GM19468 (cell line): ENCODE results near the gene CD68.
"Not testable (repeated sequence)": the region's sequence is repeated elsewhere in the genome, so short reads cannot be mapped to it uniquely, and the experiment has no call there.

Experiments used
- ATAC-seq: cut with Tn5 transposase; IDR thresholded peaks from one replicate; pipeline ENCODE4 v1.9.1; 2021; ENCODE audit warnings: mild to moderate bottlenecking, moderate library complexity, moderate number of reproducible peaks; ENCODE audit not compliant: unreplicated experiment; ENCODE audit errors: extremely low read depth

CD68 gene

GRCh38 chr17:7577327-7578199 lies 1.9 kb upstream of the CD68 start:
- no peak for ATAC-seq

DNA sequence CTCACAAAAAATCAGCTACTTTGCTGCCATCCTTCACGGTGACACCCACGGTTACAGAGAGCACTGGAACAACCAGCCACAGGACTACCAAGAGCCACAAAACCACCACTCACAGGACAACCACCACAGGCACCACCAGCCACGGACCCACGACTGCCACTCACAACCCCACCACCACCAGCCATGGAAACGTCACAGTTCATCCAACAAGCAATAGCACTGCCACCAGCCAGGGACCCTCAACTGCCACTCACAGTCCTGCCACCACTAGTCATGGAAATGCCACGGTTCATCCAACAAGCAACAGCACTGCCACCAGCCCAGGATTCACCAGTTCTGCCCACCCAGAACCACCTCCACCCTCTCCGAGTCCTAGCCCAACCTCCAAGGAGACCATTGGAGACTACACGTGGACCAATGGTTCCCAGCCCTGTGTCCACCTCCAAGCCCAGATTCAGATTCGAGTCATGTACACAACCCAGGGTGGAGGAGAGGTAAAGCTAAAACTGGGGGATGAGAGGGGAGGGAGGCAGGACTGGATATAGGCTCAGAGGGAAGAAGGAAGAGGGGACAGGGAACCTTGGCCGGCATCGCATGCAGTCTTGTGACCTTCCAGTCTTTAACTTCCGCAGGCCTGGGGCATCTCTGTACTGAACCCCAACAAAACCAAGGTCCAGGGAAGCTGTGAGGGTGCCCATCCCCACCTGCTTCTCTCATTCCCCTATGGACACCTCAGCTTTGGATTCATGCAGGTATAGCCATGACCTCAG lies 581 bp downstream of the CD68 start:
- ATAC-seq: no peak

- ATAC-seq: no peak
These were observed 1.5 kb downstream of the CD68 start for GRCh38 chr17:7580604-7581575.

- ATAC-seq: no peak
These were observed 3.2 kb downstream of the CD68 start for GRCh38 chr17:7582396-7583252.

DNA sequence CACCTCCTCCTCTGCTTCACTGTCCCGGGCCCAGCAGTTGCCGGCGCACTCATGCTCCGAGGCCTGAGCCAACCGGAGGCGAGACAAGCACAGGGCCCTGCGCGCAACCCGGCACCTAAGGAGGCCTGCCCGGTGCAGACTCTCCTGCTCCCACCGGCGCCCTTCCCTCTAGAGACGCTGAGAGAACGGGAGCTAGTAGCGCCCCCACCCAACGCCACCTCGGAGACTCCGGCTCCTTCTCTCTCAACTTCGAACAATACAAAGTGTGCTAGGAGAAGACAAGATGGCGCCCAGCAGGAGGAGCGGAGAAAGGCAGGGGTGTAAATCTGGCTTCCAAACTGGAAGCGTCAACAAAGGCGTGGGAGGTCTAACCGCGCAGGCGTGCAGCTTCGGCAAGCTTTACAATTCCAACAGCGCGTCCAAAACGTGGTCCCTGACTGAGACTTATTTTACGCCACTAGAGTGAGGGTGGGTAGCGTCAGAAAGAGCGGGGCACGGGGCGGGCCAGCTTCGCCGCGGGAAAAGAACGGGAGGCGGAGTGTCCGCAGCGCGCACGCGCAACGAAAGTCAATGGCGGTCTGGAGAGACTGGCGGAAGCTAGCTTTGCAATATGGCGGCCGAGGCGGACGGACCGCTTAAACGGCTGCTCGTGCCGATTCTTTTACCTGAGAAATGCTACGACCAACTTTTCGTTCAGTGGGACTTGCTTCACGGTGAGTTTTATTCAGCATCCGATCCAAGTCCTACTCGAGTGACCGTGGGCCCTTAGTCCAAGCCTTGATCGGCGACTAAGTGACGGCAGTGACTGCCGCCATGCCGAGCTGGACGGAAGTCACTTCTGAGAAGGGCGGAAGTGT lies 4.0 kb downstream of the CD68 start, which contains the start of gene MPDU1:
TSS of gene MPDU1 (plus strand) at position 600 of the 857 bp plus-strand sequence. CDS start at position 611, 11 bp downstream.
- peak; percentile 29 for ATAC-seq

GRCh38 chr17:7586673-7587419 lies 7.4 kb downstream of the CD68 start:
- no peak for ATAC-seq

- ATAC-seq: no peak
These were observed 8.1 kb downstream of the CD68 start for GRCh38 chr17:7587420-7588151.

- no peak for ATAC-seq
These were observed 9.2 kb downstream of the CD68 start for GRCh38 chr17:7588553-7589203.

- ATAC-seq: no peak
These were observed 9.9 kb downstream of the CD68 start for GRCh38 chr17:7589204-7589868.

- no peak for ATAC-seq
These were observed 10.7 kb downstream of the CD68 start, which contains the start of gene SOX15 for GRCh38 chr17:7589891-7590691. Gene SOX15, minus strand, starts transcription at chr17:7590094. Its CDS starts 418 bp downstream, at chr17:7589676.

DNA sequence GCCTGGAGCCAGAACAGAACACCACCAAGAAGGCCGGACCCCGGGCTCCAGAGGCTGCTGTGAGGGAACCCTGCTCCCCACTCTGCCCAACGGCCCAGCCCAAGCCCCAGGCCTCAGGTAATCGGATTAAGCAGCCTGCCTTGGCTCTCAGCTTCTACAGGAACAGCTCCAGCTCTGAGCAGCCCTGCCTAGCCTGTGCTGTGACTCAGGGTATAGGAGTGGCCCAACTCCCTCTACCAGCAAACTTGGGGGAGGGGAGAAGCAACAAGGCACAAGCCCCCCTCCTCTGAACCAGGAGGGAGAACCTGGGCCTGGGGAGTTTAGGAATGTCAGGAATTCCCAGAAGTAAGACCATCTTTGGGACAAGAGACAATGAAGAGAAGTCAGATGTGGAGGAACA lies 11.3 kb downstream of the CD68 start:
- no peak for ATAC-seq

- ATAC-seq: no peak
These were observed 12.2 kb downstream of the CD68 start for GRCh38 chr17:7591596-7591995.

DNA sequence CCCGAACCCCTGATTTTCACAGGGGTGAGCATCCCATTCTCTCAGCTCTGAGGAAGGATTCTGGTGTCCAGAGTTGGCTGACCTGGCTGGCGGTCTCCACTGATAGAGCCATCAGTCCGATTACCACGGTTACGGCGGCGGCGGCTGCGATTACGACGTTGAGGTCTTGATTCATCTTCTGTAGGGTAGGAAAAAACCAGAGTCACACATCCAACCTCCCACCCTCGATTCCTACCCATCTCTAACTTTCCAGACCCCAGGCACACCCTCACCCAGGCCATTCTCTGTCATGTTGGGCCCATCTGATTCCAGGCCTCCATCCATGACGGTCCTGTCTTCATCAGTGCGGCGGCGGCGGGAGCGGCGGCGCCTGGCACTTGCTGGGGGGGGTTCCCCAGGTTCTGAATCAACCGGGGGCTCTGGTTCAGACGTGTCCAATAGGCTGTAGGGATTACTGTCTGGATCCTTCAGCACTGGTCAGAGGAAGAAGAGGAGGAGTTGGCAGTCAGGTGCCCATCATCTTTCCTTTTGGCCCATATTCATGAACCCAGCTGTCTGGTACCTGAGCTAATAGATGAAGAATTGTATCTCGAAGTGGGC lies 13.1 kb downstream of the CD68 start:
- ATAC-seq: no peak

GRCh38 chr17:7593296-7593695 lies 13.9 kb downstream of the CD68 start:
- ATAC-seq: no peak

DNA sequence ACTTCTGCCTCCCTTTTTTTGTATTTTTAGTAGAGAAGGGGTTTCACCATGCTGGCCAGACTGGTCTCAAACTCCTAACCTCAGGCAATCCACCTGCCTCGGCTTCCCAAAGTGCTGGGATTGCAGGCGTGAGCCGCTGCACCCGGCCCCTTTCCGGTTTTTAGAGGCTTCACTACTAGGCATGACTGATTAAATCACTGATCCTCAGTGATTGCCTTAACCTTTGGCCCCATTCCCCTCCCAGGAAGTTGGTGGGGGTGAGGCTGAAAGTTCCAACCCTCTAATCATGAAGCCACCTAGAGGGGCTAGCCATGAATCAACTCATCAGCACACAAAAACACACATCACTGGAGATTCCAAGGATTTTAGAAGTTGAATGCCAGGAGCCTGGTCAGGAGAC lies 18.1 kb downstream of the CD68 start:
- not testable (repeated sequence) for ATAC-seq
